HepG2 (cell line): ENCODE measurements around the gene CYB561. TPM values are rescaled to one million over a fixed set of nuclear protein-coding genes. Genes with fewer than 3 reads are reported as not detected.

Source experiments
- ATAC-seq: fragments of 200-7000 bp; cut with Tn5 transposase; 3 replicates; pipeline ENCODE4 v1.9.1; 2020; ENCODE audit warnings: mild to moderate bottlenecking, moderate library complexity
- BruUV-seq: library from RNA; stranded (reverse); fragments of 400-500 nt; replicated peaks from 2 replicates; lab custom pipeline; 2021; lab: Mats Ljungman, UMichigan
- CTCF ChIA-PET: fragments of 300-600 bp; formaldehyde crosslinking; extraction: SDS; loops from one replicate; lab custom pipeline; 2021; ENCODE audit warnings: low total read pairs, inconsistent platforms, low intra/inter-chr PET ratio; lab: Yijun Ruan, JAX
- POLR2A ChIA-PET: fragments of 350-600 bp; sonication (Branson Sonifier 250); formaldehyde crosslinking; loops from one replicate; lab custom pipeline; 2020; ENCODE audit warnings: antibody characterized with exemption, inconsistent platforms; lab: Yijun Ruan, JAX
- DNase-seq: peaks from one replicate; pipeline ENCODE4 v3.0.0-alpha.2; 2015; ENCODE audit warnings: low spot score
- FAIRE-seq: peaks from 3 replicates; lab custom pipeline; 2011; peaks lifted over from hg19 to GRCh38; lab: Jason Lieb, UNC
- H2AFZ ChIP-seq: one replicate; pipeline ENCODE4 v1.6.1; 2011; ENCODE audit warnings: low read length, inconsistent platforms
- H3K27ac ChIP-seq: fragments of 300-600 bp; 3 replicates; pipeline ENCODE4 v1.8.0; 2011; ENCODE audit warnings: mixed run types, mild to moderate bottlenecking, mixed read lengths, low read length, inconsistent platforms; ENCODE audit not compliant: insufficient read depth; ENCODE audit errors: extremely low read length
- H3K27me3 ChIP-seq, 2 experiments: fragments of 200-600 bp in 1 of 2; 2 replicates in 1 of 2; 3 replicates in 1 of 2; pipeline versions ENCODE4 v1.6.0 to v1.8.0; 2011; ENCODE audit warnings: low read length in 2 of 2, mild to moderate bottlenecking in 2 of 2, moderate library complexity in 2 of 2, inconsistent platforms in 1 of 2; ENCODE audit not compliant: insufficient read depth in 2 of 2, control insufficient read depth in 1 of 2
- H3K36me3 ChIP-seq, 2 experiments: fragments of 200-600 bp in 1 of 2; replicated peaks in 1 of 2; 2 replicates in 1 of 2; 3 replicates in 1 of 2; pipeline versions ENCODE4 v1.5.1 to v1.8.0; 2011; ENCODE audit warnings: low read length in 2 of 2, inconsistent platforms in 1 of 2; ENCODE audit not compliant: insufficient read depth in 2 of 2, control insufficient read depth in 1 of 2
- H3K4me1 ChIP-seq: 2 replicates; pipeline ENCODE4 v1.5.1; 2012; ENCODE audit warnings: low read length, inconsistent platforms; ENCODE audit not compliant: insufficient read depth
- H3K4me2 ChIP-seq: 2 replicates; pipeline ENCODE4 v1.6.0; 2011; ENCODE audit warnings: low read depth, low read length, inconsistent platforms
- H3K4me3 ChIP-seq, 3 experiments: fragments of 200-600 bp in 1 of 3; sonication (generic), shearing (Covaris generic) in 1 of 3; replicated peaks in 1 of 3; 2 replicates each; pipeline ENCODE4 v1.5.1; 2011 to 2016; ENCODE audit warnings: low read length in 3 of 3, inconsistent platforms in 2 of 3, low read depth in 2 of 3, mild to moderate bottlenecking in 2 of 3, control low read depth in 1 of 3, mixed read lengths in 1 of 3; ENCODE audit not compliant: insufficient read depth in 1 of 3
- H3K79me2 ChIP-seq: one replicate; pipeline ENCODE4 v1.6.1; 2011; ENCODE audit warnings: low read length, inconsistent platforms; ENCODE audit not compliant: insufficient read depth
- H3K9ac ChIP-seq: 2 replicates; pipeline ENCODE4 v1.6.0; 2011; ENCODE audit warnings: mild to moderate bottlenecking, low read depth, low read length, inconsistent platforms; ENCODE audit not compliant: insufficient read depth
- H3K9me3 ChIP-seq: 2 replicates; pipeline ENCODE4 v1.5.1; 2012; ENCODE audit warnings: mild to moderate bottlenecking, low read length
- H4K20me1 ChIP-seq: 2 replicates; pipeline ENCODE4 v1.6.0; 2011; ENCODE audit warnings: inconsistent platforms, mild to moderate bottlenecking, low read length, moderate library complexity; ENCODE audit not compliant: insufficient read depth
- CCDC6 ChIP-seq: sonication (generic); formaldehyde crosslinking; IDR thresholded peaks from 2 replicates; pipeline ENCODE4 v1.8.1; 2022; ENCODE audit warnings: mild to moderate bottlenecking, missing genetic modification reagents, moderate library complexity
- IKZF5 ChIP-seq: IDR thresholded peaks from 2 replicates; pipeline ENCODE4 v1.6.1; 2018; ENCODE audit warnings: missing genetic modification reagents, mild to moderate bottlenecking, missing compliant biosample characterization
- NFE2L1 ChIP-seq: sonication (generic); formaldehyde crosslinking; IDR thresholded peaks from 2 replicates; pipeline ENCODE4 v1.4.0; 2020; ENCODE audit warnings: missing genetic modification reagents, mild to moderate bottlenecking, borderline replicate concordance
- PHB2 ChIP-seq: fragments of 450-650 bp; IDR thresholded peaks from 2 replicates; pipeline ENCODE4 v1.6.1; 2018; ENCODE audit not compliant: partially characterized antibody
- RFXAP ChIP-seq: sonication (generic); formaldehyde crosslinking; IDR thresholded peaks from 2 replicates; pipeline ENCODE4 v1.4.0; 2020; ENCODE audit warnings: missing genetic modification reagents, borderline replicate concordance
- TRIM24 ChIP-seq: sonication (generic); formaldehyde crosslinking; IDR thresholded peaks from 2 replicates; pipeline ENCODE4 v1.8.0; 2022; ENCODE audit warnings: mild to moderate bottlenecking, missing genetic modification reagents
- ZNF263 ChIP-seq: sonication (generic); formaldehyde crosslinking; IDR thresholded peaks from 2 replicates; pipeline ENCODE4 v1.4.0; 2020; ENCODE audit warnings: missing genetic modification reagents
- ZNF407 ChIP-seq: sonication (generic); formaldehyde crosslinking; IDR thresholded peaks from one replicate; pipeline ENCODE4 v1.5.1; 2020; ENCODE audit warnings: mild to moderate bottlenecking, missing genetic modification reagents; ENCODE audit errors: not compliant biosample characterization
- ZNF614 ChIP-seq: IDR thresholded peaks from 2 replicates; pipeline ENCODE4 v1.6.1; 2018; ENCODE audit warnings: missing biosample characterization, missing genetic modification reagents, inconsistent platforms, borderline replicate concordance
- ZNF780A ChIP-seq: sonication (generic); formaldehyde crosslinking; IDR thresholded peaks from 2 replicates; pipeline ENCODE4 v1.8.0; 2022; ENCODE audit warnings: mild to moderate bottlenecking, missing genetic modification reagents, moderate library complexity
- WGBS: methylation state at CpG from one replicate; pipeline ENCODE4 v1.1.6; 2017; ENCODE audit warnings: low lambda C conversion rate; 5-methylcytosine and 5-hydroxymethylcytosine counted together
- in situ Hi-C: cut with HindIII; loops from 2 replicates; pipeline ENCODE4 v1.10.0; 2017; ENCODE audit warnings: low pct_unique_long_range_greater_than_20kb; ENCODE audit not compliant: extremely low pct_ligation_motif_present
- intact Hi-C: fragments of 100-400 bp; cut with micrococcal nuclease; formaldehyde crosslinking; loops from one replicate; pipeline ENCODE4 v1.10.0; 2022; ENCODE audit not compliant: unreplicated experiment
- polyA plus RNA-seq, 8 experiments: library from polyadenylated mRNA; depleted of rRNA in 3 of 8; stranded (reverse) in 7 of 8; unstranded in 1 of 8; fragments of >200 nt; fragmentation: Illumina TruSeq in 4 of 8; extraction: Trizol in 4 of 8; gene quantifications; 2 replicates each; pipeline versions ENCODE4 v1.2.1 to v1.2.3, GENCODE V29; 2011 to 2016; ENCODE audit warnings: low read depth in 4 of 8, missing spikeins in 1 of 8, mixed read lengths in 1 of 8; ENCODE audit not compliant: insufficient read depth in 1 of 8
- total RNA-seq, 5 experiments: library from RNA; depleted of rRNA; stranded (reverse); fragments of >200 nt; fragmentation: Illumina TruSeq; extraction: Trizol; gene quantifications; 2 replicates each; pipeline ENCODE4 v1.2.3, GENCODE V29; 2016; ENCODE audit warnings: low read depth in 1 of 5

The CYB561 gene
- total and polyA plus RNA-seq, 2 of the 13 experiments (the other 11 are each of a cell fraction or from before 2014, with no cell fraction given): 1.5 to 6.7 TPM

- H3K36me3 ChIP-seq: no peaks in the 10 kb centered on the region
- intact Hi-C loops: no loop called here
Measured at GRCh38 chr17:63418540-63418939, 27.6 kb downstream of the CYB561 start.

GRCh38 chr17:63414222-63414621 lies 31.9 kb downstream of the CYB561 start:
- Histone ChIP-seq H3K4me2 (no peak overlapping the region), H3K27ac (no peak overlapping the region), H3K36me3 (no peaks in the 10 kb centered on the region), H3K79me2 (no peaks in the 10 kb centered on the region), H3K9ac (no peak overlapping the region), H2AFZ (no peak overlapping the region), H3K4me3 (no peak overlapping the region), H4K20me1 (no peaks in the 10 kb centered on the region), H3K4me1 (no peaks in the 10 kb centered on the region), H3K9me3 (no peaks in the 10 kb centered on the region), H3K27me3 (peaks cover 11 to 78% of the 10 kb centered on the region in 2 experiments)
- TF ChIP-seq TRIM24 (no peak), RFXAP (no peak), IKZF5 (CRISPR knock-in tag) (no peak), CCDC6 (CRISPR knock-in tag) (no peak), ZNF614 (CRISPR knock-in tag) (no peak), ZNF263 (CRISPR knock-in tag) (no peak), NFE2L1 (CRISPR knock-in tag) (no peak), ZNF407 (CRISPR knock-in tag) (no peak), ZNF780A (no peak)
- CTCF ChIA-PET: no interaction called here
- ATAC-seq (no peak), DNase-seq (no peak), FAIRE-seq (no peak)
- intact Hi-C loops (no loop called here), in situ Hi-C loops (no loop called here)
- POLR2A ChIA-PET: no interaction called here
- WGBS: 23% methylated on average over 4 of the region's 4 CpGs
- BruUV-seq: no TSS peak

More at GRCh38 chr17:63418540-63418939, 27.6 kb downstream of the CYB561 start:
- no peak for TF ChIP-seq PHB2
- Histone ChIP-seq H3K4me2 (no peak overlapping the region), H2AFZ (no peak overlapping the region), H3K9me3 (no peaks in the 10 kb centered on the region), H3K4me3 (no peak overlapping the region), H3K4me1 (no peaks in the 10 kb centered on the region), H3K79me2 (no peaks in the 10 kb centered on the region), H3K9ac (no peak overlapping the region), H4K20me1 (no peaks in the 10 kb centered on the region), H3K27me3 (peaks cover 15 to 97% of the 10 kb centered on the region in 2 experiments), H3K27ac (no peak overlapping the region)
- POLR2A ChIA-PET: no interaction called here
- DNase-seq: no peak
- no peak for ATAC-seq
- 11% methylated on average over 8 of the region's 8 CpGs for WGBS
- FAIRE-seq: no peak
- CTCF ChIA-PET: no interaction called here
- no TSS peak for BruUV-seq
- in situ Hi-C loops: no loop called here
